ENCODE measurements around the gene LMF1. TPM values are rescaled to one million over a fixed set of nuclear protein-coding genes. Genes with fewer than 3 reads are reported as not detected.

The LMF1 gene
- polyA plus RNA-seq, 1 donor (not counting 4 experiments of a cell fraction or from before 2014, with no cell fraction given), result 3.1 TPM

DNA sequence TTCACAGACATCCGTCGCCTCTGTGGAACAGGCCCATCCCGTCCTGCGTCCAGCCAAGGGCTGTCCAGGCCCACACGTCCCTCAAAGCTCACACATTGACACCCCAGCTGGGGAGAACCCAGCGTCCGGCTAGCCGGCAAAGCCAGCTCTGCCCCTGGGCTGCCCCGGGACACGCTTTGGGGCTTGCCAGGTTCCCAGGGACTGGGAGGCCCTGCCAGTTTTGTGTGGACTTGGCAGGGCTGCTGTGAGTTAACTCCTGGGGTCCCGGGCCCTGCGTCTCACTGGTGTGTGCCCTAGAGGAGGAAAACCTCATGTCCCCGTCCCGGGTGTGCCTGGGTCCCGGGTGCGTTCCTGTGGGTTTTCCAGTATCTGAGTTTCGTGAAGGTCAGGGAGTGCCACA, 17.1 kb upstream of the LMF1 start:
- Histone ChIP-seq H3K4me1 (ENCODE audit: control insufficient read depth, extremely low read depth, insufficient read depth, low read length) (no peaks in the 10 kb centered on the region), H3K9me3 (ENCODE audit: control insufficient read depth, low read depth, low read length) (no peaks in the 10 kb centered on the region), H3K4me2 (ENCODE audit: control insufficient read depth, extremely low read depth, insufficient read depth, low read depth, low read length) (no peak overlapping the region), H3K27ac (ENCODE audit: control insufficient read depth, insufficient read depth, low read length) (no peak overlapping the region), H3K36me3 (ENCODE audit: control insufficient read depth in 2 of 2, extremely low read depth in 1 of 2, insufficient read depth in 2 of 2, low read length in 2 of 2) (no peaks in the 10 kb centered on the region), H3K27me3 (ENCODE audit: control insufficient read depth, extremely low read depth, insufficient read depth, low read length) (peaks cover 42% of the 10 kb centered on the region), H2AFZ (ENCODE audit: control insufficient read depth, low read length) (no peak overlapping the region), H3K79me2 (ENCODE audit: control insufficient read depth, insufficient read depth, low read length) (no peaks in the 10 kb centered on the region), H3K9ac (ENCODE audit: control insufficient read depth, extremely low read depth, insufficient read depth, low read length) (no peak overlapping the region), H3K4me3 (ENCODE audit: control insufficient read depth in 2 of 3, extremely low read depth in 1 of 3, insufficient read depth in 2 of 3, low read depth in 1 of 3, low read length in 3 of 3) (no peak overlapping the region), H3K9me1 (ENCODE audit: control insufficient read depth, extremely low read depth, insufficient read depth, low read length) (no peaks in the 10 kb centered on the region), H4K20me1 (ENCODE audit: control insufficient read depth, extremely low read depth, insufficient read depth, low read length) (no peaks in the 10 kb centered on the region)
- no peak for DNase-seq (ENCODE audit: low read depth, low spot score)
- dilution Hi-C loops (cut with MboI; ENCODE audit: extremely low pct_ligation_motif_present, low sequenced_read_pairs), result no loop called here
- no peak for FAIRE-seq
- TF ChIP-seq CTCF (optimal IDR thresholded peaks at IDR 0.05 in 1 of 3, IDR thresholded peaks at IDR 0.05 in 1 of 3, conservative IDR thresholded peaks at IDR 0.05 in 1 of 3; ENCODE audit: extremely low read depth in 1 of 3, insufficient read depth in 2 of 3, low read length in 3 of 3), result no peak
- TF ChIP-seq EZH2 (IDR thresholded peaks at IDR 0.05; ENCODE audit: low read length), result no peak

- Histone ChIP-seq H4K20me1 (ENCODE audit: control insufficient read depth, extremely low read depth, insufficient read depth, low read length) (no peaks in the 10 kb centered on the region), H3K9me3 (ENCODE audit: control insufficient read depth, low read depth, low read length) (no peaks in the 10 kb centered on the region), H3K27ac (ENCODE audit: control insufficient read depth, insufficient read depth, low read length) (no peak overlapping the region), H3K27me3 (ENCODE audit: control insufficient read depth, extremely low read depth, insufficient read depth, low read length) (peaks cover 51% of the 10 kb centered on the region), H3K4me3 (ENCODE audit: control insufficient read depth in 2 of 3, extremely low read depth in 1 of 3, insufficient read depth in 2 of 3, low read depth in 1 of 3, low read length in 3 of 3) (no peak overlapping the region), H2AFZ (ENCODE audit: control insufficient read depth, low read length) (no peak overlapping the region), H3K4me2 (ENCODE audit: control insufficient read depth, extremely low read depth, insufficient read depth, low read depth, low read length) (no peak overlapping the region), H3K79me2 (ENCODE audit: control insufficient read depth, insufficient read depth, low read length) (no peaks in the 10 kb centered on the region), H3K9me1 (ENCODE audit: control insufficient read depth, extremely low read depth, insufficient read depth, low read length) (no peaks in the 10 kb centered on the region), H3K36me3 (ENCODE audit: control insufficient read depth in 2 of 2, extremely low read depth in 1 of 2, insufficient read depth in 2 of 2, low read length in 2 of 2) (no peaks in the 10 kb centered on the region), H3K9ac (ENCODE audit: control insufficient read depth, extremely low read depth, insufficient read depth, low read length) (no peak overlapping the region), H3K4me1 (ENCODE audit: control insufficient read depth, extremely low read depth, insufficient read depth, low read length) (no peaks in the 10 kb centered on the region)
- FAIRE-seq (no peak), DNase-seq (ENCODE audit: low read depth, low spot score) (no peak)
- dilution Hi-C loops (cut with MboI; ENCODE audit: extremely low pct_ligation_motif_present, low sequenced_read_pairs), result no loop called here
- TF ChIP-seq CTCF (optimal IDR thresholded peaks at IDR 0.05 in 1 of 3, IDR thresholded peaks at IDR 0.05 in 1 of 3, conservative IDR thresholded peaks at IDR 0.05 in 1 of 3; ENCODE audit: extremely low read depth in 1 of 3, insufficient read depth in 2 of 3, low read length in 3 of 3) (no peak), EZH2 (IDR thresholded peaks at IDR 0.05; ENCODE audit: low read length) (no peak)
Measured at GRCh38 chr16:986925-987582, 16.3 kb upstream of the LMF1 start.

Data from keratinocyte (primary cell).